Subcutaneous abdominal adipose tissue (tissue), 5 donors: ENCODE results near the gene MARCOL.
"Not testable (repeated sequence)": the region's sequence is repeated elsewhere in the genome, so short reads cannot be mapped to it uniquely, and the experiment has no call there.

Experiments used
- H3K27ac ChIP-seq: one replicate; pipeline ENCODE4 v1.7.0; 2013; ENCODE audit warnings: low read depth, mild to moderate bottlenecking, inconsistent platforms, low read length, moderate library complexity
- H3K27me3 ChIP-seq, 5 donors: one replicate each; pipeline ENCODE4 v1.7.0; 2013; ENCODE audit warnings: low read length in 5 of 5, inconsistent platforms in 1 of 5; ENCODE audit not compliant: control insufficient read depth in 5 of 5, insufficient read depth in 4 of 5
- H3K36me3 ChIP-seq, 5 donors: one replicate each; pipeline ENCODE4 v1.7.0; 2013; ENCODE audit warnings: low read length in 5 of 5; ENCODE audit not compliant: control insufficient read depth in 5 of 5, insufficient read depth in 5 of 5
- H3K4me1 ChIP-seq, 5 donors: one replicate each; pipeline ENCODE4 v1.7.0; 2013; ENCODE audit warnings: low read length in 5 of 5, mild to moderate bottlenecking in 3 of 5, moderate library complexity in 1 of 5; ENCODE audit not compliant: control insufficient read depth in 5 of 5, insufficient read depth in 5 of 5
- H3K4me3 ChIP-seq, 5 donors: one replicate each; pipeline ENCODE4 v1.7.0; 2013; ENCODE audit warnings: low read length in 5 of 5, low read depth in 1 of 5
- H3K9ac ChIP-seq, 5 donors: one replicate each; pipeline ENCODE4 v1.7.0; 2013; ENCODE audit warnings: low read length in 5 of 5, mild to moderate bottlenecking in 4 of 5, moderate library complexity in 3 of 5
- H3K9me3 ChIP-seq, 5 donors: one replicate each; pipeline ENCODE4 v1.7.0; 2013; ENCODE audit warnings: low read length in 5 of 5; ENCODE audit not compliant: control insufficient read depth in 5 of 5
- donor health status: healthy.
- donor health status: healthy.
- donor health status: healthy.
- donor health status: healthy.
- donor health status: healthy.

Gene MARCOL

GRCh38 chr5:148259288-148259687 is 21.0 kb downstream of the MARCOL start:
- no peaks in the 10 kb centered on the region for H3K27me3 ChIP-seq
- H3K27ac ChIP-seq: no peak overlapping the region
- H3K36me3 ChIP-seq: no peaks in the 10 kb centered on the region
- no peak overlapping the region for H3K9ac ChIP-seq
- no peaks in the 10 kb centered on the region for H3K4me1 ChIP-seq
- peak overlapping the region in 1 of 5 donors; percentile 16 for H3K4me3 ChIP-seq
- peaks cover 14 to 41% (median 19%) of the 10 kb centered on the region in 5 donors for H3K9me3 ChIP-seq

- Histone ChIP-seq H3K4me1 (no peaks in the 10 kb centered on the region), H3K4me3 (no peak overlapping the region), H3K27me3 (no peaks in the 10 kb centered on the region), H3K9ac (no peak overlapping the region), H3K27ac (no peak overlapping the region), H3K9me3 (peaks cover 14 to 28% (median 19%) of the 10 kb centered on the region in 5 donors), H3K36me3 (no peaks in the 10 kb centered on the region)
These were observed 22.9 kb downstream of the MARCOL start for GRCh38 chr5:148261221-148261620.

- H3K27ac ChIP-seq: no peak overlapping the region
- no peaks in the 10 kb centered on the region for H3K27me3 ChIP-seq
- H3K9me3 ChIP-seq: no peaks in the 10 kb centered on the region
- no peak overlapping the region for H3K9ac ChIP-seq
- H3K4me1 ChIP-seq: no peaks in the 10 kb centered on the region
- H3K36me3 ChIP-seq: no peaks in the 10 kb centered on the region
- H3K4me3 ChIP-seq: no peak overlapping the region
These were observed 29.6 kb downstream of the MARCOL start for GRCh38 chr5:148267962-148268361.

- Histone ChIP-seq H3K36me3 (no peaks in the 10 kb centered on the region), H3K27me3 (no peaks in the 10 kb centered on the region), H3K9ac (no peak within 1 kb of the TSS), H3K4me3 (no peak within 1 kb of the TSS), H3K4me1 (no peaks in the 10 kb centered on the region), H3K27ac (no peak within 1 kb of the TSS), H3K9me3 (no peaks in the 10 kb centered on the region)
These were observed 30.2 kb downstream of the MARCOL start, which contains the start of gene SPINK13 for GRCh38 chr5:148268566-148268965. Gene SPINK13, plus strand, starts transcription at chr5:148268794. Its CDS starts 1,279 bp downstream, at chr5:148270073.

GRCh38 chr5:148275129-148275528 is 36.8 kb downstream of the MARCOL start:
- not testable (repeated sequence) for H3K9me3 ChIP-seq, H3K9ac ChIP-seq, H3K4me3 ChIP-seq, H3K27ac ChIP-seq, H3K36me3 ChIP-seq, H3K4me1 ChIP-seq, H3K27me3 ChIP-seq

GRCh38 chr5:148280893-148281292 is 42.6 kb downstream of the MARCOL start:
- not testable (repeated sequence) for H3K9ac ChIP-seq, H3K27me3 ChIP-seq, H3K4me3 ChIP-seq

GRCh38 chr5:148281336-148281735 is 43.0 kb downstream of the MARCOL start:
- not testable (repeated sequence) for H3K4me3 ChIP-seq, H3K36me3 ChIP-seq, H3K4me1 ChIP-seq, H3K9ac ChIP-seq, H3K27me3 ChIP-seq, H3K27ac ChIP-seq
- H3K9me3 ChIP-seq: peaks cover 0 to 14% (median 7%) of the 10 kb centered on the region in 5 donors

More at GRCh38 chr5:148280893-148281292, 42.6 kb downstream of the MARCOL start:
- H3K4me1 ChIP-seq, H3K27ac ChIP-seq, H3K36me3 ChIP-seq: not testable (repeated sequence)
- H3K9me3 ChIP-seq: peaks cover 0 to 14% (median 7%) of the 10 kb centered on the region in 5 donors

- Histone ChIP-seq H3K36me3 (no peaks in the 10 kb centered on the region), H3K27me3 (no peaks in the 10 kb centered on the region), H3K9ac (no peak overlapping the region), H3K9me3 (no peaks in the 10 kb centered on the region), H3K27ac (no peak overlapping the region), H3K4me1 (no peaks in the 10 kb centered on the region), H3K4me3 (no peak overlapping the region)
These were observed 52.2 kb downstream of the MARCOL start for GRCh38 chr5:148290271-148291195.
